HG02870 (cell line): ENCODE data around the gene MBTPS2.
A peak's percentile ranks its signal among the peaks of the same experiment; 100 is the strongest.
"Not testable (repeated sequence)": the region's sequence is repeated elsewhere in the genome, so short reads cannot be mapped to it uniquely, and the experiment has no call there.

Experiments used
- ATAC-seq: cut with Tn5 transposase; IDR thresholded peaks from one replicate; pipeline ENCODE4 v1.9.1; 2021; ENCODE audit warnings: mild to moderate bottlenecking, moderate library complexity; ENCODE audit not compliant: unreplicated experiment

Gene MBTPS2

GRCh38 chrX:21855937-21856415, 16.6 kb downstream of the MBTPS2 start, which contains the start of gene YY2:
Gene YY2, plus strand, starts transcription at chrX:21855987. Its CDS starts 498 bp downstream, at chrX:21856485.
- ATAC-seq: no peak

DNA sequence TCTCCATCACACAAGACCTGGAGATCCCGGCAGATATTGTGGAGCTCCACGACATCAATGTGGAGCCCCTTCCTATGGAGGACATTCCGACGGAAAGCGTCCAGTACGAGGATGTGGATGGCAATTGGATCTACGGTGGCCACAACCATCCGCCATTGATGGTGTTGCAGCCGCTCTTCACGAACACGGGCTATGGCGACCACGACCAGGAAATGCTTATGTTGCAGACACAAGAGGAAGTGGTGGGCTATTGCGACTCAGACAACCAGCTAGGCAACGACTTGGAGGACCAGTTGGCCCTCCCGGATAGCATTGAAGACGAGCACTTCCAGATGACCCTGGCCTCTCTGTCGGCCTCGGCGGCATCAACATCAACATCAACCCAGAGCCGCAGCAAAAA, 17.1 kb downstream of the MBTPS2 start:
- no peak for ATAC-seq

DNA sequence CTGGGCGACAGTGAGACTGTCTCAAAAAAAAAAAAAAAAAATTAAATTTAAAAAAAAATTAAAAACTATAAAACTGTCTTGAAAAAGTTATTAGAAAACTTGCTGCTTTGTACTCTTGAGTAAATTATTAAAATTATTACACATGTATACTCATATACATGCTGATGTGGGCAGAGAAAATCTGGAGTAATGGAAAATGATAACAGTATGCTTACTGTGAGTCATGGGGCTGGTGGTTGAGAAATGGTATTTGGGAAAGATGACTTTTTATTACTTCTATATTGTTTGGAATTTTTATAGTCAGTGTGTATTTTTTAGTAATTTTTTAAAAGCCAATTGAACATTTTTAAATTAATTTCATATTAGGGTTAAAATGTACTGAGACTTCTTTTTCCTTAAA, 23.8 kb downstream of the MBTPS2 start:
- no peak for ATAC-seq

GRCh38 chrX:21865436-21865835, 26.0 kb downstream of the MBTPS2 start:
- ATAC-seq: no peak

DNA sequence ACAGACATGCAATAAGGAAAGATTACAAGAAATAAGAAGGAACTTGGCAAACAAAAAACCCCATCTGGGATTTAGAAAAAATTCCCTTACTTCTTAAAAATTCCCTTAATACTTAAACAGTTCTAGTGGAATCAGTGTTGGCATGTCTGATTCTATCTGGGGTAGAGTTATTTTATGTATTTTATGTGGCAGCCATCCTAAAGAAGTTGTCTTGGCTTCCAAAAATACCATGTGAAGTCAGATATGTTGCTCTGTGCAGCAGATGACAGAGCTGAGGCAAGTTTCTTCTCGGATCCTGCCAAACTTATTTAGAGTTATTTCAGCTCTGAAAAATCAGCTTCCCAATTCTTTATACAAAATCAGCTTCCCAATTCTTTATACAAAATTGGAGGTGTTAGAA, 31.1 kb downstream of the MBTPS2 start:
- ATAC-seq: no peak

GRCh38 chrX:21873063-21873775, 33.8 kb downstream of the MBTPS2 start:
- ATAC-seq: no peak

DNA sequence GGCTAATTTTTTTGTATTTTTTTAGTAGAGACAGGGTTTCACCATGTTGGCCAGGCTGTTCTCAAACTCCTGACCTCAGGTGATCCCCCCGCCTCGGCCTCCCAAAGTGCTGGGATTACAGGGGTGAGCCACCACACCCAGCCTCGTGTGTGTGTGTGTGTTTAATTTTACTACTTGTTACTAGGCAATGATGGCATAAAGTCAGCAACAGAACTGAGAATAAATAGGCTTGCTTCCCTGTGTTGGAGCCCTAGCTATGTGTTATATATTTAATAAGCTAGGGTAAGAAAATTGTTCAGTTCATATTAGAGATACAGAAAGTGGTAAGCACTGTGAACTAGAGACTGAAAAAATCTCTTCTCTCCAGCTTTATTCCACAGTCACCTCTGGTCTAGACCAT, 34.8 kb downstream of the MBTPS2 start:
- not testable (repeated sequence) for ATAC-seq

- ATAC-seq: no peak
Measured at GRCh38 chrX:21875013-21875412, 35.6 kb downstream of the MBTPS2 start.

DNA sequence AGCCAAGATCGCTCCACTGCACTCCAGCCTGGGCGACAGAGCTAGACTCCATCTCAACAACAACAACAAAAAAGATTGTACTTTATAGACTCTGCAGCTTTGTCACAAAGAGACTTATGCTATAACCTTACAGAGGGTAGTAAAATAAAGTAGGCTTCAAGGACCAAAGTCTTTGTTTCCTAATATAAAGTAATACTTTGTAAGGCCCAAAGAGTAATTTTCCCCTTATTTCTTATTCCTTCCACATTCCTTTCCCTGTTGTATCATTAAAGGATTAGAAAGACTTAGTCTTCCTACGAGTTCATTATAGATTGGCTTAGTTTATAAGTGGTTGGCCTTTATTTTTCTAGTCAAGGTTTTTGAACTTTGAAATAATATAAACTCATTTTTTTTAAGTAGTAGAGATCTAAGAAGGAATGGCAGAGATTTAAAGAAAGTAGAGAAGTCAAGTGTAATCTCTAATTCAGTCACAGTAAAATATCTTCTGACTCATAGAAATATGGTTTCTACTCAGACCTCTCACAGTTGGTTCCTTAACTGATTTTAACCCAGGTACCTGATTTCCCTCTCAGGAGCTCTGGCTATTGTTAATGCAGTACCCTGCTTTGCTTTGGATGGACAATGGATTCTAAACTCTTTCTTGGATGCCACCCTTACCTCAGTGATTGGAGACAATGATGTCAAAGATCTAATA, 42.6 kb downstream of the MBTPS2 start:
- no peak for ATAC-seq

DNA sequence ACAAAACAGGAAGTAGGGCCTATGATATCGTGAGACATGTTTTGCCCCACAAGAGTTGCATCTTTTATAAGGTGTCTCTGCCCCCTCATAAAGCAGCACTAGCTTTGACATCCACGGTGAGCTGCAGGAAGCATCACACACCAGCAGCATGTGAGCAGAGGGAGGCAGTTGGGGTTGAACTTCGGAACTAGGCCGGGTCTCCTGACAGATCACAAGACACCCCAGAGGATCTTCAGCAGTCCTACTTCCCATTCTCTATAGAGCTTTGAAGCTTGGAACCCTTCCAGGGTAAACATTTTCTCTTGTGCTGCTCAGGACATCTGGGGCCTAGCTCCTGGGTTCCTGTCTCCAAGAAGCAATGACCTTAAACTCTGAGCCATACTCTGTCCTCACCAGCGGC, 43.8 kb downstream of the MBTPS2 start:
- ATAC-seq: no peak

DNA sequence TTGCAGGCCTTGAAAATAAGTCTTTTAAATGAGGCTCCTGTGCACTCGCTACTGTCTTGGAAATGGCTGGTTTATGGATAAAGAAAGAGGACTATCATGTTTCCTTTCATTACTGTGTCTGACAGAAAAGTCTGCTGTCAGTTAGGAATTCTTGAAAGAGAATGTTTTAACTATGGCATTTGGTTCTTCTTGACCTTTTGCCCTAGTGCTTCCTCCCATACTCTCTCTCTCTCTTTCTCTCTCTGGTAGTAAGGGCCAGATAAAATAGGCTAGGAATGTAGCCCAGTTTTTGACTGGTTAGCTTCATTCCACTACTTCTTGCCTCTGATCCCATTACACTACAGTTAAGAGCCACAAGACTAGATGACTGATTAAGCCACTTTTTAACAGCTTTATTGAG, 46.2 kb downstream of the MBTPS2 start:
- ATAC-seq: no peak

DNA sequence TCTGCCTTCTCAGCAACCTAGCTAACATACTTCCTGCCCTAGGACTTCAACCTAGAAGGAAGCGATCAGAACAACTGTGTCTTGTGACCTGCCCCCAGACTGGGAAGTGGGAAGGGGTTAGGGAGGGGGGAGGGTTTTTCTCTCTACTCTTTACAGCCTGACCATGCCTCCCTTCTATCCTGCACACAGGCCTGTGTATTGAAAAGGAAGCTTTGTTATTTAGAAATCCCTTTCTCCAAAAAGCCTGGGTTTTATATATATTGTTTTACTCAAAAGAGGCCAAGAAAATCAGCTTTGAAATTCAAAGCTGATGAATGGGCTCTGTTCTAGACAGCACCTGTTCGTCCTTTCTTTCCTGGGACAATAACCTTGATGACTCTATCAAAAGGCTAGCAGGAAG, 65.9 kb downstream of the MBTPS2 start:
- ATAC-seq: no peak

GRCh38 chrX:21905953-21906352, 66.5 kb downstream of the MBTPS2 start:
- no peak for ATAC-seq

GRCh38 chrX:21907260-21907659, 67.8 kb downstream of the MBTPS2 start:
- ATAC-seq: no peak

DNA sequence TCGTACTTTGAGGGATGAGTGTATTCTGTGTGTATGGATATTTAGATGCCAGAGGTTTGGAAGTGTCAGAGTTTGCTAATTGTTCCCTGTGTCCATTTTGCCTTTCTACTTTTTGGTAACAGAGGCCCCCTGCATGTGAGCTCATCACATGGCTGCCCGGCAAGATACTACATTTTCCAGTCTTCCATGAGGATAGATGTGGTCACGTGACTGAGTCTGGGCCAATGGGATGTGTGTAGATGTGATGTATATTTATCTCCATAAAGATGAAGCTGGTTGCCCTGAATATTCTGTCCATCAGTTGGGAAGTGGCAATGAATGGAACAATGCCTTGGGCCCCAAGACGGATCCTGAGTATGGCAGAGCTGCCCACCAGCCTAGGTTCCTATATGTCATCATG, 72.1 kb downstream of the MBTPS2 start:
- ATAC-seq: no peak

DNA sequence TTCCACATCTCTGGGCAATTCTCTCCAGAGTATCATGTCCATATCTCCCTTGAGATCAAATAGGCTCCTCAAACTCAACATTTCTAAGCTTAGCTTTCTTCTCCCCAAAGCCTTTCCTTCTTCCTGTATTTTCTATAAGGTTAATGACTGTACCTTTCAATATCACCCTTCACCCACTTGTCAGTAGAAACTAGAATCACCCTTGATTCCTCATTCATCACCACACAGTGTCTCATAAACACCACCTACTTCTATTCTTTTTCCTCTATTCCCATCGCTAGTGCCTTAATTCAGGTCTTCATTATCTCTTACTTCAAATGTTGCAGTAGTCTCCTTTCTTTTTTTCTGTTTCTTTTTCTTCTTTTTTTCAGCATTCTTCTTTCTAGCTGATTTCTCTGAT, 72.8 kb downstream of the MBTPS2 start:
- ATAC-seq: no peak

DNA sequence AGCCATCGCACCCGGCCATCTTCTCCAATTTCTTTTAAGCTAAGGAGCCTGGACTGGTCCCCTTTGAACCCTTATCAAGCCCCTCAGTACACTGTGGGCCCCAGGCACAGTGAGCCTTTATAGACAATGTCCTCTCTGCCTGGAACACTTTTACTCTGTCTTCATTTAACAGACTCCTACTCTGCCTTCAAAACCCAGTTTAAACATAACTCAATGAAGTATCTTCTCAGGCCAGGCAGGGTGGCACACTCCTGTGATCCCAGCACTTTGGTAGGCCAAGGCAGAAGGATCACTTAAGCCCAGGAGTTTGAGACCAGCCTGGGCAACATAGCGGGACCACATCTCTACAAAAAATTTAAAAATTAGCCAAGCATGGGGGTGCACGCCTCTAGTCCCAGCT, 73.6 kb downstream of the MBTPS2 start:
- no peak for ATAC-seq

DNA sequence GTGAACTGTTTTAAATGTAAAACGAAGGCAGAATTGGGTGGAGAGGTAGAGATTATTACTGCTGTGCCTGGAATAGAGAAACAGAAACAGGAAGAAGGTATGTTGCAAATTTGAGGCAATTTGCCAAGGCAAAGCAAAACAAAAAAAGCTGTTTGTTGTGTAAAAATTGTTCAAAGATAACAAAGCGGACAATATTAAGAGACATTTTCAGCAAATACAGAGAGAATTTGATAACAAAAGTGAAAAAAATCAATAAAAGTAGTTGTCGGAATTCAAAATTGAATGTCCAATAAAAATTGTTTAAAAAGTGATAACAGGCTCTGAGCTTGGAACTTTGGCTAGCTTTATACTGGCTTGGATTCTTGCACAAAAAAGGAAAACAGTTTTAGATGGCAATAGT, 86.7 kb downstream of the MBTPS2 start:
- ATAC-seq: no peak

DNA sequence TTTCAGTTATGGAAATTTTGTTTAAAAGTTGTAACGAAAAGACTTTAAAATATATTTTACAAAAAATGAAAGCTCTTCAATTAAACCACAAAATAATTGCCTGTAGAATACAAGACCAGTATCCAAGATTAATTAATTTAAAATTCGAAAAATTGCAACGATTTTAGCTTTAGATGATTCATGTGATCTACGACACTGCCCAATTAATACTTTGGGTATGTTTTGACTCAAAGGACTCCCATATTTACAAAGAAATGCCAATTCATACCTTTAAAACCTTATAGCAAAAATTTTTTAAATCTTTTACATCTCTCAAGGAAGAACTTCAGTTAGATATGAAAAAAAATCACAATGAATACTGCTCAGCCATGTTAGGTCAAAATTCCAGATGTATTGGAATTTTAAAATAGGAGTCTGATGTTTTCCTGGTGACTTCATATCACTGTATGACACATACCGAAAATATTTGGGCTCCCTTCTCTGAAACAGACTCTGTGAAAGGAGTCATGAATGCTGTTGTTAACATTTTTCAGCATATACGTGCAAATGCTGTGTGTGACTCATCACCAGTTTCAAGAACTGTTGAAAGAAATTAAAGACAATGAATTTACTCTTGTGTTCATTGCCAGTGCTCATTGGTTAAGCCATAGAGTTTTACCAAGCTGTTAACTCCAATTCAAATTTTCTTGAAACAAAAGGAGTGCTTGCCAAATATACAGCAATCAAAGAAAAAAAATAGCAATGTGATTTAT, 87.3 kb downstream of the MBTPS2 start:
- ATAC-seq: peak; percentile 90

GRCh38 chrX:21929209-21929608, 89.8 kb downstream of the MBTPS2 start:
- no peak for ATAC-seq

DNA sequence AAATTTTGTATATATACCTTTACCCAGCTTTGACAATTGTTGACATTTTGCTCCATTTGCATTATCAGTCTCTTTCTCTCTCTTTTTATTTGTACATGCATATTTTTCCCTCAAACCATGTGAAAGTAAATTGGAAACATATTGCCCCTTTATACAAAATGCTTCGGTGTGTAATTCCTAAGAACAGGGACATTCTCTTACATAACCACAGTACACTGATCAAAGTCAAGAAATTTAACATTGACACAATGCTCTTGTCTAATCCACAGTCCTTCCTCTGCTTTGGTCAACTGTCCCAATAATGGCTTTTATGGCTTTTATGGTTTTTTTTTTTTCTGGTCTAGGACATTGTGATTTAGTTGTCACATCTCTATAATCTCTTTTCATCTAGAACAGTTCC, 91.6 kb downstream of the MBTPS2 start:
- ATAC-seq: no peak
